ENCODE results near the gene TICAM2.

DNA sequence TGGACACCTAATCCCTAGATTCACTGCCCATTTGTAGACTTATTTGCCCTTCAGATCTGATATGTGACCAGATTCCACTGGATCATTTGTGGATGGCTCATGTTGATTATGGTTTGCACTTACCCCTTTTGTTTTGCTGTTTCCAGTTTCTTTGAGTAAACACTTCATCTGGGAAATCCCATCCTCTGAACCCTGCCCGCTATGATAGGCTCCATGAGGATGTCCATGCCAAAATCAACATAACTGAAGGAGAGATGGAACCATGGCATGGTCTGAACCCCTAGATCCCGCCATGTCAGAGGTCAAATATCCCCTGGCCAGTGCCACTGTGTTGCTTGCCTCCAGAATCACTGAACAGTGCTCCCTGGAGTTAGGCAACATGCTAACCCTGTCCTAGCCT, 46.0 kb downstream of the TICAM2 start:
- TF ChIP-seq, protein P1, sequence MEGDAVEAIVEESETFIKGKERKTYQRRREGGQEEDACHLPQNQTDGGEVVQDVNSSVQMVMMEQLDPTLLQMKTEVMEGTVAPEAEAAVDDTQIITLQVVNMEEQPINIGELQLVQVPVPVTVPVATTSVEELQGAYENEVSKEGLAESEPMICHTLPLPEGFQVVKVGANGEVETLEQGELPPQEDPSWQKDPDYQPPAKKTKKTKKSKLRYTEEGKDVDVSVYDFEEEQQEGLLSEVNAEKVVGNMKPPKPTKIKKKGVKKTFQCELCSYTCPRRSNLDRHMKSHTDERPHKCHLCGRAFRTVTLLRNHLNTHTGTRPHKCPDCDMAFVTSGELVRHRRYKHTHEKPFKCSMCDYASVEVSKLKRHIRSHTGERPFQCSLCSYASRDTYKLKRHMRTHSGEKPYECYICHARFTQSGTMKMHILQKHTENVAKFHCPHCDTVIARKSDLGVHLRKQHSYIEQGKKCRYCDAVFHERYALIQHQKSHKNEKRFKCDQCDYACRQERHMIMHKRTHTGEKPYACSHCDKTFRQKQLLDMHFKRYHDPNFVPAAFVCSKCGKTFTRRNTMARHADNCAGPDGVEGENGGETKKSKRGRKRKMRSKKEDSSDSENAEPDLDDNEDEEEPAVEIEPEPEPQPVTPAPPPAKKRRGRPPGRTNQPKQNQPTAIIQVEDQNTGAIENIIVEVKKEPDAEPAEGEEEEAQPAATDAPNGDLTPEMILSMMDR (optimal IDR thresholded peaks at IDR 0.05 in 1 of 3, IDR thresholded peaks at IDR 0.05 in 1 of 3, conservative IDR thresholded peaks at IDR 0.05 in 1 of 3; ENCODE audit: extremely low read depth in 1 of 3, insufficient read depth in 2 of 3, low read length in 3 of 3) = no peak
- TF ChIP-seq EZH2 (IDR thresholded peaks at IDR 0.05; ENCODE audit: low read length) = no peak

Measured in keratinocyte (primary cell).